Inflammatory macrophage (primary cell): Measurements from ENCODE around the gene TMEM238.

ENCODE experiments used
- DNase-seq, 2 donors: peaks; one replicate each; pipeline ENCODE4 v3.0.0-alpha.2; 2020 to 2022

TMEM238 gene

DNA sequence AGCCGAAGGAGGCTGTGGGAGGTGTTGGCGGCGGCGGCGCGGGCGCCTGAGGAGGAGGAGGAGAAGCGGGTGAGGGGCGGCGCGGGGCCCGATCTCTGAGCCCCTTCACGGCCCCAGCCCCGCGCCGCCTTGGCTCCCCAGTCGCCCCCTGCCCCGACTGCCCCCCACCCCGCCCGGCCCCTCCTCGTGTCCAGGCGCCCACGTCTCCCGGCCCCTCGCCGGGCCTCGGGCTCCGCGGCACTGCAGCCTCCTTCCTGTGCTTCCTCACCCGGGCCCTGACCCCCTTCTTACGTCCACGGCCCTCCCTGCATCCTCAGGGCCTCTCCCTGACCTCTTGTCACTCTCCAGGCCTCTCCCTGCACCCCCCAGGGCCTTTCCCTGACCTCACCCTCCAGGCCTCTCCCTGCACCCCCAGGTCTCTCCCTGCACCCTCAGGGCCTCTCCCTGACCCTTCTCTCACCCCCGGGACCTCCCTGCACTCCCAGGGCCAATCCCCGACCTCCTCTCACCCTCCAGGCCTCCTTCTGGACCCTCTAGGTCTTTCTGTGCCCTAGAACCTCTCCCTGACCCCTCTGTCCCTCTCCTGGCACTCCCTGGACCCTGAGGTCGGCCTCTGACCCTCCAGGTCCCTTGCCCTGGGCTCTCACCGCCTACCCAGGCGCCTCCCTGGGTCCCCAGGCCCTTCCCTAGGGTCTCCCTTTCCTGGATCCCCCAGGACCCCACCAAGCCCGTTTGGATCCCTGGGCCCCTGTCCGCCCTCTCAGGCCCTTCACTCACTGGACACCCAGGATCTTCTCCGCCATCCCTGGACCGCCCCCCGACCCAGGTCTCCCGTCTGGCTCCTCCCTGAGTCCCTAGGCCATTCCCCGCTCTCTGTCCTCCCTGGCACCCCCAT is 44.0 kb downstream of the TMEM238 start:
- peak; percentile 11 to 29 for DNase-seq

DNA sequence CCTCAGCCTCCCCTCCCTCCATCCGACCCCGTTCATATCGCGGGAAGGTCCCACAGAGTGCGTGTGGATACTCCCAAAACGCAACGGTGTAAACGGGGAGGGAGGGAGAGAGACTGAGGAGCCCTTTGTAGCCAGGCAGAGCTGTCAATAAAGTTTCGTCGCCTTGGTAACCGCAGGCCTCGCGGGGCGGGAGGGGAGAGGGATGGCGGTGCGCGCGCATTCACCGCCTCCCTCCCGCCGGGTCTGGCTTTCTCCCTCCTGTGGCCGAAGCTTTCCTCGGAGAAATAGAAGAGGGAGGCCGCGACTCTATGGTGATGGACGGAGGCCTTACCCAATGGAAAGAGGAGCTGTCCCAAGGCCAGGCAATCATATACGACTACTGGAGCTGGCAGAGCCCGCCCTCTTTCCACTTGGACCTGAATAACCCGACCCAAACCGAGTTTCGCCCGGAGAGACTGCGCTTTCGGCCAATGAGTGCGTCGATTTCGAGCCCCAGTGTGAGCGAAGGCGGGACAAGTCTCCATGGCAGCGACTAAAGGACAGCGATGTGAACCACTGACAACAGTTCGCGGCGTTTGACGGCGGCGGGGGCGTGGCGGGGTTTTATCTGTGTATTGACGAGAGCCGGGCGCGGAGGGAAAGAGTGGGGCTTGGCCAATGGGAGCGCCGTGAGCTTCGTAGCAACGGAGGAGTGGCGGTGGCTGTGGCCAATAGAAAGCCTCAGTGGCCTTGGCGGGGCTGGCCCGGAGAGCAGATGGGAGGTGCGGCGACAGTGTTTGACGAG is 44.8 kb downstream of the TMEM238 start, which contains the start of gene KMT5C:
KMT5C (plus strand) TSS at position 772 of the 784 bp plus-strand sequence. CDS start 2,061 bp downstream, outside the sequence.
- DNase-seq: peak; percentile 100

- no peak for DNase-seq
These were observed 48.0 kb downstream of the TMEM238 start for GRCh38 chr19:55336101-55336500.

- peak in 1 of 2 donors; percentile 35 for DNase-seq
These were observed 50.2 kb downstream of the TMEM238 start for GRCh38 chr19:55333870-55334269.

- DNase-seq: peak in 1 of 2 donors; percentile 14
These were observed 54.3 kb downstream of the TMEM238 start for GRCh38 chr19:55329791-55330190.
